Vagina (tissue), 2 donors: ENCODE results near the gene MEG3. TPM values are rescaled to one million over a fixed set of nuclear protein-coding genes. Genes with fewer than 3 reads are reported as not detected.

Experiments used
- DNase-seq, 2 donors: peaks; one replicate each; pipeline ENCODE4 v3.0.0-alpha.2; 2017; ENCODE audit errors: extremely low spot score in 2 of 2
- H3K27ac ChIP-seq: fragments of 200-600 bp; sonication (generic); one replicate; pipeline ENCODE4 v1.5.1; 2019
- H3K27me3 ChIP-seq: fragments of 200-600 bp; sonication (generic); one replicate; pipeline ENCODE4 v1.5.1; 2019
- H3K36me3 ChIP-seq, 2 donors: fragments of 200-600 bp; sonication (generic); one replicate each; pipeline ENCODE4 v1.5.1; 2017 to 2019
- H3K4me1 ChIP-seq: fragments of 200-600 bp; sonication (generic); one replicate; pipeline ENCODE4 v1.5.1; 2019
- H3K4me3 ChIP-seq, 2 donors: fragments of 200-600 bp; sonication (generic); 1 replicate in 1 of 2; 2 replicates in 1 of 2; pipeline ENCODE4 v1.5.1; 2016 to 2019
- H3K9me3 ChIP-seq: fragments of 200-600 bp; sonication (generic); one replicate; pipeline ENCODE4 v1.5.1; 2019
- CTCF ChIP-seq, 3 experiments: fragments of 450-650 bp in 2 of 3; fragments of 200-600 bp in 1 of 3; sonication (generic) in 1 of 3; IDR thresholded peaks; one replicate each; pipeline ENCODE4 v1.5.1; 2017 to 2019; ENCODE audit warnings: antibody characterized with exemption in 3 of 3, mild to moderate bottlenecking in 2 of 3, moderate library complexity in 2 of 3
- POLR2A ChIP-seq, 2 donors: fragments of 450-650 bp; IDR thresholded peaks; one replicate each; pipeline ENCODE4 v1.6.1; 2017; ENCODE audit warnings: antibody characterized with exemption in 2 of 2, mild to moderate bottlenecking in 2 of 2, moderate library complexity in 2 of 2
- POLR2AphosphoS5 ChIP-seq, 2 donors: sonication (generic); formaldehyde crosslinking; IDR thresholded peaks; one replicate each; pipeline ENCODE4 v1.9.0; 2017; ENCODE audit warnings: antibody characterized with exemption in 2 of 2, mild to moderate bottlenecking in 2 of 2, low read depth in 1 of 2; ENCODE audit not compliant: insufficient read depth in 1 of 2
- intact Hi-C: fragments of 100-400 bp; cut with DNase I; formaldehyde crosslinking; loops from one replicate; pipeline ENCODE4 v1.15.1; 2023
- total RNA-seq: library from RNA; depleted of rRNA; stranded (reverse); fragments of >200 nt; gene quantifications from one replicate; pipeline ENCODE4 v1.2.3, GENCODE V29; 2016

MEG3 gene
- total RNA-seq, 1 donor from 2014 or later, result 126 TPM

- H3K27ac ChIP-seq, result peak overlapping the region; percentile 79
- intact Hi-C loops, result loop anchor here (10.0 kb wide), 1 partner anchor 724 kb away; the partner anchor contains the start of gene DIO3
These were observed 14.6 kb downstream of the MEG3 start for GRCh38 chr14:100840286-100841065.

GRCh38 chr14:100841066-100841760 lies 15.3 kb downstream of the MEG3 start:
- Histone ChIP-seq H3K4me3 (no peak overlapping the region), H3K4me1 (peaks cover 24% of the 10 kb centered on the region), H3K9me3 (no peaks in the 10 kb centered on the region), H3K27ac (peak overlapping the region; percentile 79), H3K27me3 (no peaks in the 10 kb centered on the region), H3K36me3 (no peaks in the 10 kb centered on the region)
- intact Hi-C loops, result loop anchor here (10.0 kb wide), 1 partner anchor 724 kb away; the partner anchor contains the start of gene DIO3
- no peak for DNase-seq
- TF ChIP-seq POLR2AphosphoS5 (IDR thresholded peaks at IDR 0.05; ENCODE audit: insufficient read depth in 1 of 2, low read depth in 1 of 2) (no peak), POLR2A (IDR thresholded peaks at IDR 0.05) (no peak), CTCF (IDR thresholded peaks at IDR 0.05) (no peak)

More at GRCh38 chr14:100840286-100841065, 14.6 kb downstream of the MEG3 start:
- Histone ChIP-seq H3K4me3 (no peak overlapping the region), H3K36me3 (no peaks in the 10 kb centered on the region), H3K4me1 (peaks cover 24% of the 10 kb centered on the region), H3K27me3 (no peaks in the 10 kb centered on the region), H3K9me3 (no peaks in the 10 kb centered on the region)
- DNase-seq, result no peak
- TF ChIP-seq POLR2AphosphoS5 (IDR thresholded peaks at IDR 0.05; ENCODE audit: insufficient read depth in 1 of 2, low read depth in 1 of 2), result no peak
- no peak for TF ChIP-seq CTCF (IDR thresholded peaks at IDR 0.05)
- TF ChIP-seq POLR2A (IDR thresholded peaks at IDR 0.05), result no peak

GRCh38 chr14:100841761-100842403 lies 16.0 kb downstream of the MEG3 start:
- DNase-seq, result no peak
- Histone ChIP-seq H3K4me1 (peaks cover 24% of the 10 kb centered on the region), H3K9me3 (no peaks in the 10 kb centered on the region), H3K36me3 (no peaks in the 10 kb centered on the region), H3K27ac (peak overlapping the region; percentile 79), H3K27me3 (no peaks in the 10 kb centered on the region), H3K4me3 (no peak overlapping the region)
- intact Hi-C loops, result loop anchor here (10.0 kb wide), 1 partner anchor 723 kb away; the partner anchor contains the start of gene DIO3
- TF ChIP-seq POLR2A (IDR thresholded peaks at IDR 0.05) (no peak), CTCF (IDR thresholded peaks at IDR 0.05) (no peak), POLR2AphosphoS5 (IDR thresholded peaks at IDR 0.05; ENCODE audit: insufficient read depth in 1 of 2, low read depth in 1 of 2) (no peak)

GRCh38 chr14:100842799-100843198 lies 16.9 kb downstream of the MEG3 start:
- Histone ChIP-seq H3K4me3 (no peak overlapping the region), H3K36me3 (no peaks in the 10 kb centered on the region)
- intact Hi-C loops, result loop anchor here (10.0 kb wide), 1 partner anchor 722 kb away; the partner anchor contains the start of gene DIO3

More at GRCh38 chr14:100842799-100843198, 16.9 kb downstream of the MEG3 start:
- Histone ChIP-seq H3K4me1 (peaks cover 24% of the 10 kb centered on the region), H3K27ac (peak overlapping the region; percentile 79), H3K27me3 (no peaks in the 10 kb centered on the region), H3K9me3 (no peaks in the 10 kb centered on the region)
- no peak for DNase-seq
- TF ChIP-seq CTCF (IDR thresholded peaks at IDR 0.05) (no peak), POLR2AphosphoS5 (IDR thresholded peaks at IDR 0.05; ENCODE audit: insufficient read depth in 1 of 2, low read depth in 1 of 2) (peak; percentile 40 to 70)
